ENCODE measurements around the gene SLC5A9.
"Not testable (repeated sequence)": the region's sequence is repeated elsewhere in the genome, so short reads cannot be mapped to it uniquely, and the experiment has no call there.

The SLC5A9 gene

DNA sequence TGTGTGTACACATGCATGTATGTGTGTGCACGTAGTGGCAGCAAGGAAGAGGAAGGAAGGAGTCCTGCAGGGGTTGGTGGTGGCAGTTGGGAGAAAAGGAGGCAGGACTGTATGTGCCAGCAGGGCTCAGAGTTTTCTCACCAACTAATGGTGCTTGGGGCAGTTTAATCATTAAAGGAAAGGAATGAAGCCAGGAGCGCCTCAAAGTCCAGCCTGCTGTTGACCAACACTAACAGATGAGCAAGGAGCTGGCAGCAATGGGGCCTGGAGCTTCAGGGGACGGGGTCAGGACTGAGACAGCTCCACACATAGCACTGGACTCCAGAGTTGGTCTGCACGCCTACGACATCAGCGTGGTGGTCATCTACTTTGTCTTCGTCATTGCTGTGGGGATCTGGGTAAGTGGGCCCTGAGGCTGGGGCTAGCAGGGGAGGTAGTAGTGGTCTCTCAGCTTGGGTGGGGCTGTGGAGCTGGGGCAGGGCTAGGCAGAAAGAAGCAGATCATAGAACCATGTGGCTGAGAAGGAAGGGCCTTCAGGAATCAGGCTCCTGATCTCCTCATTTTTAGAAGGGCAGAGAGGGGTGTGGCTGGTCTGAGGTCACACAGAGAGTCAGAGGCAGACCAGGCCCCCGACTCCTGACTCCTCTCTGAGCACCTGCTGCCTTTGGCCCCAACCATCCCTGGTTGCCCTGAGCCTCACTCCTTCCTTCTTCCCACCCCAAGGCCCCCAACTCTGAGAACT lies at the start of gene SLC5A9:
SLC5A9 (plus strand) TSS at position 216 of the 742 bp plus-strand sequence; CDS start at position 237, 21 bp downstream.
- no peak for FAIRE-seq

DNA sequence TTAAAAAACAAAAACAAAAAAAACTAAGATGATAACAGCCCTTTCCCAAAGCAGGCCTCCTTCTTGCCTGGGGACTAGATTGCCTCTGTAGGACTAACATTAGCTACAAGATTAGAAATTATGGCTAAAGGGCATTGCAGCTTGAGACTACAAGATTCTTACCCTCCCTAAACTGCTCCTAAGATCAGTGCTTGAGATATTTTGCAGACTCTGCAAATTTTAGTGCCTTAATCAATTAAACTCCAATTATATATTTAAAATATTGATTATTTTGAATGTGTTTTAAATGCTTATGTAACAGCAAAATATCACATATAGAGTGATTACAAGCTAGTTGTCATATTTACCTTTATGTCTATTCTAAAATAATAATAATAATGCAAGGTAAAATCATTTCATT lies 47.4 kb upstream of the SLC5A9 start:
- FAIRE-seq: no peak

DNA sequence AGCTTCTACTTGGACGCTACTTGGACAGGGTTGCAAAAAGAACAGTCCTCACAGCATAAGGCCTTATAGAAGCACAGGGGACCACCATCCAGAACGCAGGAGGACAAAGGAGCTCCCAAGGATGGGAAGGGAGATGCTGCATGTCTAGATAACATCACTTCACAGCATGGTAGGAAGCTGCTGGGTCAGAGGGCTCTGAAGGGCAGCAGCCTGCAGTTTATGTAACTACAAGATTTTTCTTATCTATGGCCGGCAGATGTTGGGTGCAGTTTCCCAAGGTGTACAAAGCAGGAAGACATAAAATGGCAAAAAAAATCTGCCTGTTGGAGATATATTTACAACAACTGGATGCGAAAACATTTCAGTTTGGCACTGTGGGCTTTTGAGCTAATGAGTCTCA lies 45.3 kb upstream of the SLC5A9 start:
- no peak for FAIRE-seq

DNA sequence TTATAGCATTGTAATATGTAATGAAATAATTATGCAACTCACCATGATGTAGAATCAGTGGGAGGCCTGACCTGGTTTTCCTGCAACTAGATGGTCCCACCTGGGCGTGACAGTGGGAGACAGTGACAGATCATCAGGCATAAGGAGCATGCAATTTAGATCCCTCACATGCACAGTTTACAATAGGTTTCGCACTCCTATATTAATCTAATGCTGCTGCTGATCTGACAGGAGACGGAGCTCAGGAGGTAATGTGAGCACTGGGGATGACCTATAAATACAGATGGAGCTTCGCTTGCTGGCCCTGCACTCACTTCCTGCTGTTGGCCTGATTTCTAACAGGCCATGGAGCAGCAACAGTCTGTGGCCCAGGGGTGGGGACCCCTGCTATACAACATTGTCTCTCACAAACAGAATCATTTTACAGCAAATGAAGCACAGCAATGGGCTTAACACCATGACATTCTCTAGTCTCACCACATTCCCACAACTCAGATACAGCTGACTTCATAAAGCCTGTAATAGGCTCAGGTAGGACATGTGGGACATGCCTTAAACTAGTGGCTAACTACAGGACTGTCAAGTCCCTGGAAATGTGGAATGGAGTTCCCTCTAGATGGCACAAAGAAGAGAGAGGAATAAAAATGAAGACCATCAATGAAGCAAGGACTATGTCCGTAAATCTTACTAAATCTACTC lies 40.7 kb upstream of the SLC5A9 start:
- FAIRE-seq: no peak

DNA sequence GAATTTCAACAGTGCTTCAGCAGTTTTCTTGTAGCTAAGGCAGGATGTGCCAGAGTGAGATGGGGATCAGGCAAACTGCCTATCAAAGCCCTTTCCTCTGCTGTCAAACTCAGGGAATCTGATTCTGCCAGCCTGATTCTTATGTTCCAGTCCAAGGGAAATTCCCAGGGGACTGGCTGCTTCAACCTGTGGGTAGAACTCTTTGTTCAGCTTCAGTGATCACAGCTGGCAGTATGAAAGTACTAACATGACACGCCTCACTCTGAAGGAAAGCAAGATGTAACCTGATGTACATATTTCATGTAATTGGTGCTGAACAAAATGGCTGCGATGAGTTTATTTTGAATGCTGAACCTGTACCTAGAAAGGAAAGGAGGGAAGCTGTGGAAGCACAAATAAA lies 40.1 kb upstream of the SLC5A9 start:
- FAIRE-seq: no peak

DNA sequence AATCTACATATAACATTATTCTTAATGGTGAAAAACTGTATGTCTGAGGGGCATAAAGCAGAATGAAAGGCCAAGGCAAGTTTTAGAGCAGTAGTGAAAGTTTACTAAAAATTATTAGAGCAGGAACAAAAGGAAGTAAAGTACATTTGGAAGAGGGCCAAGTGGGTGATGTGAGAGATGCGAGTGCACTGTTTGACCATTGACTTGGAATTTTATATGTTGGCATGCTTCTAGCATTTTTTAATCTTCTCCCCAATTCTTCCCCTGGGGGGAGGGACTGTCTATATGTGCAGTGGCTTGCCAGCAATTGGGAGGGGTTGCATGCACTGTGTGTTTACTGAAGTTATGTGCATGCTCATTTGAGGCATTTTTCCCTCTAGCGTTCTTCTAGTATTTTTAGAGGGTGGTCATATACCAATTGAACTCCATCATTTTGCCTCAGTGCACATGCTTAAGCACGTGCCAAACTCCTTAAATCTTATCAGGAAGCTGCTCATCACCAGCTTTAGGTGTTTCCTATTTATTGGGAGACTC lies 36.1 kb upstream of the SLC5A9 start:
- no peak for FAIRE-seq

DNA sequence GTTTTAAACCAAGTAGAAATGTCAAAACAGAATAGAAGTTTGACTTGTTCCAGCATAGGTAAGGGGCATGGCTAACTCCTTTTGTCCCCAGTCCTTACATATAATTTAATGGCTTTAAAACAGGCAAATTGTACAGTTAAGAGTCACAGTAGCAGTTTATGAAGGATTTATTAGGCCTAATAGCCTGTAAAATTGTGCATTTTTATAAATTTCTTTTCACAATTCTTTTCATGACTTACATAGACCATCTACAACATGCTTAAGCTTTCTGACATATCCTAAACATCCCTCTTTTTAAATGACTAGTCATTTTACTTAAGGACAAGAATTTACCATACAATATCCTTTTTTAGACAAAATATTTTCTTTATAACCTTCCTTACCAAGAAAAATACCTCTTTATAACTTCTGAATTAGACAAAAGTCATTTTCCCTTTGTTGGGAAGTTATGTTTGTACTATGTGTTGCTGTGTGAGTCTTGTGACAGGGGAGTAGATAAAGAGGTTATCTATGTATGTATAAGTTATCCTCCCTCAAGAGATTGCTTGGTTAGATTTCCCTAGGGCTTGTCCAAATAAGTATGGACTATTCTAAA lies 34.5 kb upstream of the SLC5A9 start:
- no peak for FAIRE-seq

DNA sequence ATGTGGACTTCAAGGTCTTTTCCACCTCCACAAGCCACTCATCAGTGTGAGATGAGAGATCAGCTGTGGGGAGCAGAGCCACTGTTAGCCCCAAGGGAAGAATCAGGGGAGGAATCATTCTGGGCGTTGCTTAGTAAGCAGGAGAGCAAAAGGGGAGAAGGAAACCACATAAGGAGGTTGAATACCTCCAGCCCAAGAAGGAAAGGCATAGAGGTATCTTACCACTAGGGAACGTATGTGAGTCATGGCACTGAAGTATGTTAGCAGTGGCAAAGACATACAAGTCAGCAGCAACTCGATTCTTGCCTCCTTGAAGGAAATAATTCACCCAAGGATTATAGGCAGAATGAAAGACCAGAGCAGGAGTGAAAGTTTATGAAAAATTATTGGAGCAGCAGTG lies 31.6 kb upstream of the SLC5A9 start:
- FAIRE-seq: no peak

DNA sequence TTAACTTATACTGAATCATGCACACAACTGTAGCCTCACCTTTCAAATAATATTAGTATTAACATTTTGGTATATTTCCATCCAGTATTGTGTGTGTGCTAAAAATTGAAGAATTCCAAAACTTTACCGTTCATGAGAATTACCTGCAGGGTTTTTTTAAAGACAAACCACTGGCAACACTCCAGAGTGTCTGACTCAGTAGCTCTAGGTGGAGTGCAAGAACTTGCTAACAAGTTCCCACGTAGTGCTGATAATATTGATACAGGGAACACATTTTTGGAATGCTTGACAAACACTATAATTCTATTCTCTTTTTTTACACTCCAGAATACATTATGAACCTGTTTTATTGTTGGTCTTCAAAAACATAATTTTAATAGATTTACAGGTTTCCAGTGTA lies 27.7 kb upstream of the SLC5A9 start:
- FAIRE-seq: no peak

DNA sequence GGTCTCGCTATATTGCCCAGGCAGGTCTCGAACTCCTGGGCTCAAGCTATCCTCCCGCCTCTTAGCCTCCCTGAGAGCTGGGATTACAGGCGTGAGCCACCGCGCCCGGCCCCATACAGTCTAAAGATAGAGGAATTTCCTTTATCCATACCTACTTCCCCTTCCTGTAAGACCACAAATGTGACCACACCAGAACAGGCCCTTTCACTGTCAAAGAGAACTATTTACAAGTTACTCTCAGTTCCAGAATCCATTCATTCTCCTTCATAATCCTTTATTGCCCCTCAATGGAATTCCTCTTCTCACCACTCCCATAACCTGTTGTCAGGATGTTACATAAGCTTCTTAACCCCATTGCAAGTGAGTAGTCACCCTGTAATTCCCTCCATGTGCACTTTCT lies 26.3 kb upstream of the SLC5A9 start:
- FAIRE-seq: no peak

DNA sequence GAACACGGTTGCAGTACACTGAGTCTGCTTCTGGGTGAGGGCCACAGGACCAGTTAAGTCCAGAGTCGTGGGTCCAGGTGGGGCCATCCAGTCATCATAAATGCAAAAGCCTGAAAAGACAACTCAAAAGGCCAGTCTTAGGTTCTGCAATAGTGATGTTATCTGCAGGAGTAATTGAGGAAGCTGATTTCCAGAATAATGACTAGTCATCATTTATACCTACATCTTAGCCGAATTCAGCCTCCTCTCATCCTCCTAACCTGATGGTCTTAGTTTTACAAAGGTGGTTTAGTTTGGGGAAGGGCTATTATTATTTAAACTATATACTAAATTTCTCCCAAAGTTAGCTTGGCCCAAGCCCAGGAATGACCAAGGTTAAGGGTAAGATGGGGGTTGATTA lies 23.5 kb upstream of the SLC5A9 start:
- FAIRE-seq: no peak

DNA sequence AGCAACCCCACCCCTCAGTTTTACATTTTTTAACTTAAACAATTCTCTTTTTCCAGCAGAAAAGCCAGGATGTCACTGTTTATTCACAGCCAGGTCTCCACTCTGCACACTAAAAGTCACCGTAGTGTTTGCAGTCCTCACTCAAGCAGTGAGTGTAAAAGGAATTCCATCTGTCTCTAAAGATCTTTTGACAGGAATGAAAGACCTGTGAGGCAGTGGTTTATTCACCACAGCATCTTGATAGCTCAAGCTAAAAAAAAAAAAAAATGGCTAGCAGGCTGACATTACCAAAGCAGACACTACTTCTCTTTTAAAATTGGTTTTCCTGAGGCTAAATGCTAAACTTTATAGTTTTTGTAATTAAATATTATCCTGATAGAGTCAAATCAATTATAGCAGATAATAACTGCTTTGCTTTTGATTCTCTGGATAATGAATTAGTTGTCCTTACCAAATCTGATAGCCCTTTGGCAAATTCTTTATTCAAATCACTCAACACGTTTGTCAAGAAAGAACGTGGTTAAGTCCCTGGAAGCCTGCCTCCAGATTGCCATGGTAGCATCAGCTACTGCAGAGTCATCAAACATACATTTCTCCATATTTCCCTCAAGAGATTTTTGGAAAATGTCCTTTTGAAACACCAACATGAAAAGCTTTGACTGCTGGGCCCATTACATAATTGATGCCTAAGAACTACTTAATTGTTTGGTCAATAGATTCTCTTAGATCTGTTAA lies 22.2 kb upstream of the SLC5A9 start:
- no peak for FAIRE-seq

DNA sequence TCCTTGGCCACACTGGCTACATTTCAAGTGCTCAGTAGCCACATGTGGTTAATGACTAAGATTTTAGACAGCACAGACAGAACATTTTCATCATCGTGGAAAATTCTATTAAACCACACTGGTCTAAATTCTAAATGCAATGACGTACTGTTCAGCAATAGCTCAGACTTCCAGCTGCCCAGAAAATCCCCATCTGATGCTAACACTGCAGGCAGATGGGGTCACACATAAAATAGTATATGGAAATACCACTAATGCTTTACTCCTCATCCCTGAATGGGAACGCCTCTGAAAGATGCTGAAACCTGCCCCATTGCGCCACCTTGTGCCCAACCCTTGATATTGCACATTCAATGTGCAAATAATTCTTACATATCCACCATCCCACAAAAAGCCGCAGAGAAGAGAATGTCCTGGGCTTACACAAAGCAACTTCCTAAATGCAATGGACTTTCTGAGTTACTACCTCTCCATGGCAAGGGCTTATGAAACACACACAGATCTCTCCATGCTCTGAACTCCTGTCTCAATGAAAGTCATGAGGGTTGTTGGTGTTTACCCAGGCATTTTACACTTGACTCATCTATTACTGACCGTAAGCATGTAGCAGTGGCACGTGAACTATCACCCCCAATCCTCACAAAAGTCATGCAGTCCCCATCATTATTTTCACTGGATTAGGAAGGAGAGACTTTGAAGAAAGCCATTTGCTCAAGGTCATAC lies 20.3 kb upstream of the SLC5A9 start:
- peak; percentile 57 for FAIRE-seq

DNA sequence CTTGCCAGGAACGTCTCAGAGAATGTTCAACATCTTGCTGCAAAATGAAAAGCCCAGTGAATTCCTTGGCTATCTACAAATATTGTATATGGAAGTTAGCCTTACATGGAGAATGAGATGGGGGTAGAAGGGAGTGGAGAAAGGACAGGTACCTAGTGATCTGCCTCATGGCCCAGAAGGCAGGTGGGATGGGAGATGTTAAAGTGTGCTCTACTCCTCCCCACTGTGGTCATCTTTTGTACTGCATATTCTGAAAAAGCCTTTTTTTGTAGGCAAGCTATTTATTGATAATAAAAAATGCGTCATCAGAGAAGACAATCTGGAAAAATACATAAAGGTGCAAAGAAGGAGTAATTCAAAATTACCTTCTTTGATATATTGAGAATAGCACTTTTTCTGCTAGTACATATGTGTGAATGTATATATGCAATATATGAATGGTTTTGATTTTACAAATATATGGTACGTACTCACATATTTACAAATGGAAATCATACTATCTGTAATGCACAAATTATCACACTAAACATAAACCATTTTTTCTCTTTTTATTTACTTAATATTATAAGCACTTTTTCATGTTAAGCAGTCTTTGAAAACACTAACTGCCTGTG lies 19.1 kb upstream of the SLC5A9 start:
- peak; percentile 58 for FAIRE-seq

DNA sequence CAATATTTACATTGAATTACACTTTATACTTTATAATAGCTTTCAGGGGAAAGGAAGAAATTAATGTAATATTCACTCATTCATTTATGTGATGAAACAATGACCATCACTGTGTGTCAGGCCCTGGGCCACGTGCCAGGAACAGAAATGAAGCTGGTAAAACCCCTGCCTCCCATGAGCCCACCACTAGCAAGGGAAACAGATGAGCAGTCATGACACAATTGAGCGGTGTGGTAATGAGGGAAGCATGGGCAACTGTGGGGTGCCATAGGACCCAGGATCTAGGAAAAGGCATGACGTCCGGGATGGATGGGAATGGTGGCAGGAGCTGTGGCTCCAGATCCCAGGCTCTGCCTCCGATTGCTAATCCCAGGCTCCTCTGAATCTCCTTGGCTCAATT lies 17.0 kb upstream of the SLC5A9 start:
- no peak for FAIRE-seq

DNA sequence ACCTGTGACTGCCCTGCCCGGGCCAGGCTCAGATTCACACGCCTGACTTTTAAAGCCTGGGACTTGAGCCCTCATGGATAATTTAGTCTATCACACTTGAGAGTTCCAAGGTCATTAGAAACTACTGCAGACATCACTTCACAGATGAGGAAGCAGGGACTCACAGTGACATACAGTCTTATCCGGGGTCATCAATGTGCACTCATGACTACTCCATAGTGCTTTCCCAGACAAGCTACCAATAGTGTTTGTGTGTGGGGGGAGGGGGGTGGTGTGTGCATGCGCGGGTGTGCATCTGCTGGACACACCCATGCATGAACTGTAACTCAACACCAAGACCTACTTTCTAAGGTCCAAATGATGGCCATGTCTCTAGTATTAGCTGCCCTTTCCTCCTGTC lies 16.1 kb upstream of the SLC5A9 start:
- FAIRE-seq: no peak

DNA sequence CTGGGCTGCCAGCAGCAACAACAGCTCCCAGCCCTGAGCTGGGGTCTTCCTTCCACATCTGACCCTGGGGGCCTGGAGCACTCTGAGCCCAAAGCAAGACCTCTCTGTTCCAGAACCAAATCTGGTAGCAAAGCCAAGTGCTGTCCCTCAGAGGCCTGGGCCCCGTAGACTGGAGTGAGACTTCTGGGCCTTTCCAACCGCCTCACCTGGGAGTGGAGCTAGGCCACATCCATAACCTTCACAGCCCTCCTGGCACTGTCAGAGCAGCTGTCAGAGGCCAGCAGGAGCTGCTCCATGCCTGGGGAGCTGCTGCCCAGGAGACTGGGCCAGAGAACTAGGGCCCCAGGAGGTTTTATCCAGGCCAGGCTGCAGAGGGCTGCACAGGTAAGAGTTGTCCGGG lies 15.4 kb upstream of the SLC5A9 start:
- FAIRE-seq: no peak

DNA sequence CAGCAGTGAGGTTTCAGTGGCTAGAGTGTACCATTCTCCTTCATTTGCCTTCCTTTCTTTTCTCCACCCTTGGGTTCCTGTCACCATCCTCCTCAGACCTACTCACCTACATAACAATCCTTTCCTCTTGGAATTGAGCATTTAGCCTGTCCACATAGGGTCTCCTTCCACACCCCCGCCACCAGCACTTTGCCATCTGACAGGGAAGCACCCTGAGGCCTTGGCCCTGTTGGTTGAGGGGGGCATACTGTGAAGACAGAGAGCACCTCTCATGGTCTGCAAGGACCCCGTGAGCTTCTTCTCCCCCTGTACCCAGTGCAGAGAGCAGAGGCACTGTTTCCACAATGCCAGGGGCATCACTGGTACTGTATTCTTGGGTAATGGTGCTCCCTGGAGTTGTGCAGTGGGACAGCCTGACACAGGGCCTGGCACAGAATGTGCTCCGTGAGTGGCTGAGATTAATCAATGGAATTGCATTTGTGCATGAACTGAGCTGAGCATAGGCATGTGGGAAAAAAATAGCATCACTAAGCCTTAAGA lies 14.9 kb upstream of the SLC5A9 start:
- FAIRE-seq: no peak

DNA sequence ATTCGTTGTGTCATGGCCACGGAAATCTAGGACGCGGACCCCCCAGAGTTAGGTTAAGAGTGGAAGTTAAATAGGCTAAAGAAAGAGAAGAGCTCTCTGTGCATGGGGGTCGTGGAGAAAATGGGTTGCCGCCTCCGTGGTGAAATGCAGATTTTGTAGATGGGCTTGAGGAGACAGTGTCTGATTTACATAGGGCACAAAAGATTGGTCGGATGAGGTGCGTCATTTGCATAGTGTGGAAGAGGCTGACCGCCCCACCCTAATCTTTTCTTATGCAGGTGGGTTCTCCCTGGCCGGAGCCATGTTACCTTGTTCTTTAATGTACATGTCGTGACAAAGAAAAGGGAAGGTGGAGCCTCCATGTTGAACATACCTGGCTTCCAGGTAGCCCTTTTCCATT lies 14.3 kb upstream of the SLC5A9 start:
- no peak for FAIRE-seq

DNA sequence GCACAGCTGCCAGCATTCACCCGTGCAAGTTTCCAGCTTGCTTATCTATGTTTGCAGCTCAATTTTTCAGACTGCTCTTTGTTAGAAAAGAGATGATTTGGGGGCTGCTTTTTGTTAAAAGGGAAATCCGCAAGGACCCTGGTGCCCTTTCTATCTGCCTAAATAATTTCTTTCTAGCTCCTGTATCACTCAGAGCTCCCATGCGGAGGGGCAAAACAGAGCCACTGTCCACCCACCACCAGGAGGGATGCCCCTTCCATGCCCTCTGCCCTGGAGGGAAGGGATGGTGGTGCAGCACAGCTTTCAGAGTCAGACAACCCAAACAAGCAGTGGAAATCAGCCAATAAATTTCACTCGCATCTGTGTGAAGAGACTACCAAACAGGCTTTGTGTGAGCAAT lies 13.9 kb upstream of the SLC5A9 start:
- no peak for FAIRE-seq

DNA sequence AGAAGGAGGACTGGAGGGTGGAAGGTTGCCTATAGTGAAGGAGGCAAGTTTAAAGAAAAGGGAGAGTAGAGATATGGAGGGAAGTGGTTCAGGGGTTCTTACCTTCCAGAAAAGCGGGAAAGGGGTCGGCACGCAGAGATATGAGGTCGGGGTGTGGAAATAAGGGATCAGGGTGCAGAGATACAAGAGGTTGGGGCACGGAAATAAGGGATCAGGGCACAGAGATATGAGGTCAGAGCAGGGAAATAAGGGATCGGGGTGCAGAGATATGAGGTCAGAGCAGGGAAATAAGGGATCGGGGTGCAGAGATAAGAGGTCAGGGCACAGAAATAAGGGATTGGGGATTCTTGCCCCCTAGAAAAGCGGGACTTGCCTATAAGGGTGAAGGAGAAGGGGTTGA lies 9.1 kb upstream of the SLC5A9 start:
- not testable (repeated sequence) for FAIRE-seq

DNA sequence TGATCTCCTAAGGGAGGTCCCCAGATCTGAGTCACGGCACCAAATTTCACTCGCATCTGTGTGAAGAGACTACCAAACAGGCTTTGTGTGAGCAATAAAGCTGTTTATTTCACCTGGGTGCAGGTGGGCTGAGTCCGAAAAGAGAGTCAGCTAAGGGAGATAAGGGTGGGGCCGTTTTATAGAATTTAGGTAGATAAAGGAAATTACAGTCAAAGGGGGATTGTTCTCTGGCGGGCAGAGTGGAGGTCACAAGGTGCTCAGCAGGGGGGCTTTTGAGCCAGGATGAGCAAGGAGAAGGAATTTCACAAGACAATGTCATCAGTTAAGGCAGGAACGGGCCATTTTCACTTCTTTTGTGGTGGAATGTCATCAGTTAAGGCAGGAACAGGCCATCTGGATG lies 8.2 kb upstream of the SLC5A9 start:
- FAIRE-seq: not testable (repeated sequence)

All from G401.6 (cell line).